GM13977 (cell line): Measurements from ENCODE around the gene CGAS.
A peak's percentile ranks its signal among the peaks of the same experiment; 100 is the strongest.
"Not testable (repeated sequence)": the region's sequence is repeated elsewhere in the genome, so short reads cannot be mapped to it uniquely, and the experiment has no call there.

ENCODE experiments used
- DNase-seq: peaks from one replicate; pipeline ENCODE4 v3.0.0; 2012; ENCODE audit warnings: low spot score
- CTCF ChIP-seq: IDR thresholded peaks from 2 replicates; pipeline ENCODE4 v1.5.1; 2012; ENCODE audit warnings: mild to moderate bottlenecking, control low read depth; ENCODE audit not compliant: insufficient read depth; ENCODE audit errors: extremely low read depth, missing control alignments
- in situ Hi-C: fragments of 300-500 bp; cut with MboI; formaldehyde crosslinking; loops from one replicate; pipeline ENCODE4 v1.12.0; 2022; ENCODE audit warnings: low sequenced_read_pairs, low pct_unique_long_range_greater_than_20kb, mixed read lengths, inconsistent platforms; ENCODE audit not compliant: unreplicated experiment

CGAS gene

GRCh38 chr6:73409395-73409794 lies 42.7 kb downstream of the CGAS start:
- DNase-seq: no peak
- in situ Hi-C loops: no loop called here

GRCh38 chr6:73400656-73401055 lies 51.4 kb downstream of the CGAS start:
- TF ChIP-seq CTCF: no peak
- no peak for DNase-seq
- in situ Hi-C loops: no loop called here

More at GRCh38 chr6:73409395-73409794, 42.7 kb downstream of the CGAS start:
- TF ChIP-seq CTCF: no peak

GRCh38 chr6:73395875-73396274 lies 56.2 kb downstream of the CGAS start:
- TF ChIP-seq CTCF: no peak
- in situ Hi-C loops: no loop called here
- DNase-seq: no peak

- peak; percentile 56 for DNase-seq
- in situ Hi-C loops: no loop called here
- TF ChIP-seq CTCF: no peak
These were observed 57.3 kb downstream of the CGAS start, which contains the start of gene DDX43 for GRCh38 chr6:73394577-73395354. Gene DDX43 (plus strand): TSS chr6:73394828. CDS start chr6:73394906, 78 bp downstream.

- no peak for DNase-seq
- in situ Hi-C loops: no loop called here
- TF ChIP-seq CTCF: no peak
These were observed 58.8 kb downstream of the CGAS start for GRCh38 chr6:73393278-73393677.

GRCh38 chr6:73392188-73392587 lies 59.9 kb downstream of the CGAS start:
- DNase-seq, in situ Hi-C loops: not testable (repeated sequence)

GRCh38 chr6:73391675-73392074 lies 60.4 kb downstream of the CGAS start:
- DNase-seq: no peak
- no peak for TF ChIP-seq CTCF
- in situ Hi-C loops: no loop called here
